Gastrocnemius medialis (tissue), 4 donors: ENCODE results near the gene TMEM125. TPM values are rescaled to one million over a fixed set of nuclear protein-coding genes. Genes with fewer than 3 reads are reported as not detected.

ENCODE experiments used
- ATAC-seq, 2 donors: fragments of 150-250 bp; one replicate each; pipeline ENCODE4 v1.9.1; 2016
- DNase-seq, 2 donors: peaks; one replicate each; pipeline ENCODE4 v3.0.0-alpha.2; 2019
- H3K27ac ChIP-seq, 4 donors: fragments of 200-600 bp; sonication (generic); 1 replicate in 1 of 4; 2 replicates in 3 of 4; pipeline ENCODE4 v1.5.1; 2016 to 2018; ENCODE audit warnings: mild to moderate bottlenecking in 2 of 4, moderate library complexity in 1 of 4
- H3K27me3 ChIP-seq, 3 donors: fragments of 200-600 bp; sonication (generic) in 2 of 3; 1 replicate in 1 of 3; 2 replicates in 2 of 3; pipeline versions ENCODE4 v1.5.1 to v1.6.0; 2016 to 2019; ENCODE audit warnings: mild to moderate bottlenecking in 1 of 3, moderate library complexity in 1 of 3
- H3K36me3 ChIP-seq, 2 donors: fragments of 200-600 bp; sonication (generic) in 1 of 2; one replicate each; pipeline ENCODE4 v1.5.1; 2017 to 2018
- H3K4me1 ChIP-seq, 2 donors: fragments of 200-600 bp; sonication (generic) in 1 of 2; one replicate each; pipeline ENCODE4 v1.5.1; 2016 to 2017; ENCODE audit warnings: mild to moderate bottlenecking in 2 of 2
- H3K4me3 ChIP-seq, 4 donors: fragments of 200-600 bp; sonication (generic) in 3 of 4; 1 replicate in 1 of 4; 2 replicates in 3 of 4; pipeline ENCODE4 v1.5.1; 2016 to 2019; ENCODE audit warnings: mild to moderate bottlenecking in 2 of 4
- H3K9me3 ChIP-seq, 3 donors: fragments of 200-600 bp; sonication (generic) in 2 of 3; 1 replicate in 1 of 3; 2 replicates in 2 of 3; pipeline ENCODE4 v1.5.1; 2016 to 2019
- CTCF ChIP-seq, 5 experiments: fragments of 450-650 bp in 3 of 5; fragments of 200-600 bp in 2 of 5; sonication (generic) in 2 of 5; IDR thresholded peaks in 4 of 5; conservative IDR thresholded peaks in 1 of 5; 1 replicate in 4 of 5; 2 replicates in 1 of 5; pipeline ENCODE4 v1.5.1; 2016 to 2019; ENCODE audit warnings: antibody characterized with exemption in 5 of 5, mild to moderate bottlenecking in 3 of 5, moderate library complexity in 3 of 5
- POLR2A ChIP-seq, 2 donors: fragments of 450-650 bp; IDR thresholded peaks; one replicate each; pipeline ENCODE4 v1.6.1; 2017; ENCODE audit warnings: antibody characterized with exemption in 2 of 2, mild to moderate bottlenecking in 2 of 2, moderate library complexity in 2 of 2
- in situ Hi-C, 4 donors: fragments of 200-750 bp; cut with MboI; loops; one replicate each; pipeline versions ENCODE4 v1.15.0 to v1.8.0; 2017; ENCODE audit warnings: low sequenced_read_pairs in 4 of 4
- intact Hi-C: fragments of 100-400 bp; cut with DNase I; formaldehyde crosslinking; loops from one replicate; pipeline ENCODE4 v1.15.1; 2023; ENCODE audit warnings: low total_unique reads
- total RNA-seq, 4 donors: library from RNA; depleted of rRNA; stranded (reverse); fragments of >200 nt; gene quantifications; one replicate each; pipeline versions ENCODE4 v1.1.0 to v1.2.3, GENCODE V29; 2016

The TMEM125 gene
- total RNA-seq, 4 donors from 2014 or later: not detected

DNA sequence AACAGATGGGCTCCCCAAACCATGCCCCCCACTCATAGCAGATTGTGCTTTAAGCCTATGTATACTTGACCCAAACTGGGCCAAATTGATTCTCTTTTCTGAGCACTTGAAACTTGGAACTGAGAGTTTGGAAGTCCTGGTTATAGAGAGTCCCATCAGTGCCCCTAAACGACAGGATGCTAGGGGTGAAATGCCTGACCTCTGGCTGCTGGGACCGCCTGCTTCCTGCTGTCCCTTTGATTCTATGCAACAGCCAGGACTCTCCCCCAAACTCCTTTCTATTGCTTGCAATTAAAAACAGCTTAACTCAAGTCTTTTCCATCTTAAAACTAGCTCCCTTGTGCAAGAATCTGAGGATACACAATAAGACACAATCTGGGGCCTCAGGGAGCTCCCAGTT is 10.9 kb downstream of the TMEM125 start:
- TF ChIP-seq CTCF (IDR thresholded peaks at IDR 0.05 in 4 of 5, conservative IDR thresholded peaks at IDR 0.05 in 1 of 5): no peak
- no peak for TF ChIP-seq POLR2A (IDR thresholded peaks at IDR 0.05)
- DNase-seq: no peak
- Histone ChIP-seq H3K27ac (no peak overlapping the region), H3K27me3 (peaks cover 0 to 2% (median 0%) of the 10 kb centered on the region in 3 donors), H3K4me3 (no peak overlapping the region), H3K36me3 (no peaks in the 10 kb centered on the region), H3K9me3 (no peaks in the 10 kb centered on the region), H3K4me1 (no peaks in the 10 kb centered on the region)
- no peak for ATAC-seq
- intact Hi-C loops (no loop called here), in situ Hi-C loops (no loop called here)

DNA sequence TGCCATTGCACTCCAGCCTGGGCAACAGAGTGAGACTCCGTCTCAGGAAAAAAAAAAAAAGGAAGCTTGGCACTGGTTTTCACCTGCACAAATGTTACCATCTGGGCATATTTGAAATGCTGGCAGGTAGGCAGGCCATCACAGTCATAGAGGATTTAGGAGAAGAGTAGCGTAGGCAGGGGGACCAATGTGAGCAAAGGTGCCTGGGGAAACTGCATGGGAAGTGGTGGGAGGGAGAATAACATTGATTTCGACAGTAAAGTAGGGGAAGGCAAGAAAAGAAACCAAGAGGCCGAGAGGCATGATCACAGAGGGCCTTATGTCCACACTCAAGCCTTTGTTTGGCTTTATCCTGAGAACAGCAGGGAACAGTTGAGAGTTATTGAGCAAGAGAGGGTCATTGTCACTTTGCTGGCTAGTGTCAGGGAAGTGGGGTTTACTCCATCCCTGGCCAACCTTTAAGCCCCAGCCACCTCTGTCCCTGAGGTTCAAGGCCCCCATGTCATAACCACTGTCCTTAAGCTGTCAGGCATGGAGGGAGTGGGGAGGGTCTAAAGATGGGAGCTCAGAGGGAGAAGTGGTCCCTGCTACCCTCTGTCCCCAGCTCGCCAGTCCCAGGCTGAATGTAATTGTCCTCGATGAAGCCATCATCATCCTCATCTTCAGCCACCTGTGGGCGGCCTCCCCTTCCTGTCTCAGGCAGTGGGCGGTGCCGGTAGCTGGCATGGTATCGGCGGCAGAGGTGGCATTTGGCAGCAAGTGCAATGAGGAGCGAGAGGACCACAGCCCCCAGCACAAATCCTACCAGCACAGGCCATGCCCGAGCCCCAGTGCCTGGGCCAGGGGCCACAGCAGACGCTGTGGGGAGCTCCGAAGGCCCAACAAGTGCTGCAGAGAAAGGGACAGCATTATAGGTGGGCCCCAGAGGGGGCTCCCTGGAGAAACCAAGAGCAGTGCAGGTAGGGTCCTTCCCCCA is 12.7 kb downstream of the TMEM125 start:
- Histone ChIP-seq H3K4me1 (no peaks in the 10 kb centered on the region), H3K36me3 (no peaks in the 10 kb centered on the region), H3K27me3 (peaks cover 0 to 2% (median 0%) of the 10 kb centered on the region in 3 donors), H3K27ac (no peak overlapping the region), H3K9me3 (no peaks in the 10 kb centered on the region), H3K4me3 (no peak overlapping the region)
- TF ChIP-seq POLR2A (IDR thresholded peaks at IDR 0.05) (no peak), CTCF (IDR thresholded peaks at IDR 0.05 in 4 of 5, conservative IDR thresholded peaks at IDR 0.05 in 1 of 5) (no peak)
- DNase-seq (no peak), ATAC-seq (no peak)
- intact Hi-C loops (no loop called here), in situ Hi-C loops (no loop called here)

- in situ Hi-C loops (no loop called here), intact Hi-C loops (no loop called here)
- Histone ChIP-seq H3K27ac (no peak overlapping the region), H3K27me3 (peaks cover 0 to 2% (median 0%) of the 10 kb centered on the region in 3 donors), H3K36me3 (no peaks in the 10 kb centered on the region), H3K4me1 (no peaks in the 10 kb centered on the region), H3K9me3 (no peaks in the 10 kb centered on the region), H3K4me3 (no peak overlapping the region)
- TF ChIP-seq POLR2A (IDR thresholded peaks at IDR 0.05) (no peak), CTCF (IDR thresholded peaks at IDR 0.05 in 4 of 5, conservative IDR thresholded peaks at IDR 0.05 in 1 of 5) (no peak)
- no peak for DNase-seq
- ATAC-seq: no peak
Measured at GRCh38 chr1:43284065-43284464, 14.3 kb downstream of the TMEM125 start.

GRCh38 chr1:43284546-43285110 is 14.8 kb downstream of the TMEM125 start:
- in situ Hi-C loops: no loop called here
- TF ChIP-seq POLR2A (IDR thresholded peaks at IDR 0.05) (no peak), CTCF (IDR thresholded peaks at IDR 0.05 in 4 of 5, conservative IDR thresholded peaks at IDR 0.05 in 1 of 5) (no peak)
- DNase-seq (no peak), ATAC-seq (no peak)
- H3K27ac ChIP-seq: no peak overlapping the region
- no peak overlapping the region for H3K4me3 ChIP-seq
- no peaks in the 10 kb centered on the region for H3K9me3 ChIP-seq
- H3K36me3 ChIP-seq: no peaks in the 10 kb centered on the region
- intact Hi-C loops: no loop called here
- no peaks in the 10 kb centered on the region for H3K4me1 ChIP-seq
- peaks cover 0 to 2% (median 0%) of the 10 kb centered on the region in 3 donors for H3K27me3 ChIP-seq
